Measurements from ENCODE around the gene ARSB. TPM values are rescaled to one million over a fixed set of nuclear protein-coding genes. Genes with fewer than 3 reads are reported as not detected.

Gene ARSB
- total RNA-seq, 2 experiments from 2014 or later: 4.4 to 5.2 TPM

GRCh38 chr5:78890667-78891379, 94.3 kb downstream of the ARSB start:
- Histone ChIP-seq H3K27me3 (ENCODE audit: control insufficient read depth in 1 of 2, insufficient read depth in 2 of 2, low read length in 2 of 2) (no peaks in the 10 kb centered on the region), H3K9me3 (ENCODE audit: control insufficient read depth in 1 of 2, insufficient read depth in 1 of 2, low read length in 2 of 2) (no peaks in the 10 kb centered on the region), H3K4me1 (ENCODE audit: insufficient read depth, low read length) (peaks cover 4% of the 10 kb centered on the region), H3K27ac (ENCODE audit: low read depth in 1 of 2, low read length in 2 of 2) (no peak overlapping the region), H3K4me3 (ENCODE audit: low read length) (no peak overlapping the region), H3K36me3 (ENCODE audit: insufficient read depth, low read length) (no peaks in the 10 kb centered on the region)
- no peak for TF ChIP-seq CTCF (IDR thresholded peaks at IDR 0.05)
- Mint-ChIP-seq H3K4me1 (ENCODE audit: low read depth) (peaks cover 14% of the 10 kb centered on the region), H3K27me3 (no peaks in the 10 kb centered on the region), H3K4me3 (no peak overlapping the region), H3K9me3 (no peaks in the 10 kb centered on the region), H3K36me3 (ENCODE audit: low read depth) (peaks cover 5% of the 10 kb centered on the region), H3K27ac (no peak overlapping the region)
- ChIA-PET POLR2A (no interaction called here), CTCF (no interaction called here)
- intact Hi-C loops (cut with DNase I, micrococcal nuclease): no loop called here
- ATAC-seq (ENCODE audit: poor library complexity) (no peak), DNase-seq (no peak)

GRCh38 chr5:78889369-78890140, 95.6 kb downstream of the ARSB start:
- Mint-ChIP-seq H3K4me3 (no peak overlapping the region), H3K27ac (no peak overlapping the region), H3K36me3 (ENCODE audit: low read depth) (peaks cover 6% of the 10 kb centered on the region), H3K27me3 (no peaks in the 10 kb centered on the region), H3K9me3 (no peaks in the 10 kb centered on the region), H3K4me1 (ENCODE audit: low read depth) (peaks cover 14% of the 10 kb centered on the region)
- Histone ChIP-seq H3K4me1 (ENCODE audit: insufficient read depth, low read length) (peaks cover 4% of the 10 kb centered on the region), H3K27me3 (ENCODE audit: control insufficient read depth in 1 of 2, insufficient read depth in 2 of 2, low read length in 2 of 2) (no peaks in the 10 kb centered on the region), H3K36me3 (ENCODE audit: insufficient read depth, low read length) (no peaks in the 10 kb centered on the region), H3K9me3 (ENCODE audit: control insufficient read depth in 1 of 2, insufficient read depth in 1 of 2, low read length in 2 of 2) (no peaks in the 10 kb centered on the region), H3K4me3 (ENCODE audit: low read length) (no peak overlapping the region), H3K27ac (ENCODE audit: low read depth in 1 of 2, low read length in 2 of 2) (no peak overlapping the region)
- TF ChIP-seq CTCF (IDR thresholded peaks at IDR 0.05): no peak
- DNase-seq (no peak), ATAC-seq (ENCODE audit: poor library complexity) (no peak)
- CTCF ChIA-PET: no interaction called here
- intact Hi-C loops (cut with DNase I, micrococcal nuclease): loop anchor here in 1 of 2 experiments (10.0 kb wide), 1 partner anchor 245 kb away; no protein-coding TSS in a partner anchor
- POLR2A ChIA-PET: no interaction called here

GRCh38 chr5:78888580-78889368, 96.3 kb downstream of the ARSB start:
- Histone ChIP-seq H3K36me3 (ENCODE audit: insufficient read depth, low read length) (no peaks in the 10 kb centered on the region), H3K4me1 (ENCODE audit: insufficient read depth, low read length) (peaks cover 4% of the 10 kb centered on the region), H3K27ac (ENCODE audit: low read depth in 1 of 2, low read length in 2 of 2) (no peak overlapping the region), H3K27me3 (ENCODE audit: control insufficient read depth in 1 of 2, insufficient read depth in 2 of 2, low read length in 2 of 2) (no peaks in the 10 kb centered on the region), H3K9me3 (ENCODE audit: control insufficient read depth in 1 of 2, insufficient read depth in 1 of 2, low read length in 2 of 2) (no peaks in the 10 kb centered on the region), H3K4me3 (ENCODE audit: low read length) (no peak overlapping the region)
- no peaks in the 10 kb centered on the region for H3K27me3 Mint-ChIP-seq
- ChIA-PET CTCF (no interaction called here), POLR2A (no interaction called here)
- intact Hi-C loops (cut with DNase I, micrococcal nuclease): loop anchor here in 1 of 2 experiments (10.0 kb wide), 1 partner anchor 246 kb away; no protein-coding TSS in a partner anchor
- peaks cover 14% of the 10 kb centered on the region for H3K4me1 Mint-ChIP-seq (ENCODE audit: low read depth)
- no peak overlapping the region for H3K4me3 Mint-ChIP-seq
- no peaks in the 10 kb centered on the region for H3K9me3 Mint-ChIP-seq
- H3K27ac Mint-ChIP-seq: no peak overlapping the region
- peaks cover 5% of the 10 kb centered on the region for H3K36me3 Mint-ChIP-seq (ENCODE audit: low read depth)
- DNase-seq: no peak
- TF ChIP-seq CTCF (IDR thresholded peaks at IDR 0.05): no peak
- no peak for ATAC-seq (ENCODE audit: poor library complexity)

All from CD4-positive, alpha-beta T cell (primary cell).